GM06990 (cell line): ENCODE measurements around the gene IPO7.

Experiments
- DNase-seq: peaks from one replicate; pipeline ENCODE4 v3.0.0-alpha.2; 2011; ENCODE audit not compliant: insufficient read length; ENCODE audit errors: extremely low read depth
- H3K27me3 ChIP-seq: replicated peaks from 2 replicates; pipeline ENCODE4 v1.6.0; 2011; ENCODE audit warnings: low read length; ENCODE audit not compliant: control insufficient read depth, insufficient read depth
- H3K36me3 ChIP-seq: 2 replicates; pipeline ENCODE4 v1.5.1; 2011; ENCODE audit warnings: low read length; ENCODE audit not compliant: control insufficient read depth, insufficient read depth
- H3K4me3 ChIP-seq: replicated peaks from 2 replicates; pipeline ENCODE4 v1.5.1; 2011; ENCODE audit warnings: low read depth, mild to moderate bottlenecking, control low read depth, low read length
- TF ChIP-seq, protein P1 (sequence below): IDR thresholded peaks from 2 replicates; pipeline ENCODE4 v1.5.1; 2011; ENCODE audit warnings: low read length, control low read depth, mild to moderate bottlenecking, inconsistent platforms; ENCODE audit not compliant: insufficient read depth, poor library complexity, severe bottlenecking

The IPO7 gene

DNA sequence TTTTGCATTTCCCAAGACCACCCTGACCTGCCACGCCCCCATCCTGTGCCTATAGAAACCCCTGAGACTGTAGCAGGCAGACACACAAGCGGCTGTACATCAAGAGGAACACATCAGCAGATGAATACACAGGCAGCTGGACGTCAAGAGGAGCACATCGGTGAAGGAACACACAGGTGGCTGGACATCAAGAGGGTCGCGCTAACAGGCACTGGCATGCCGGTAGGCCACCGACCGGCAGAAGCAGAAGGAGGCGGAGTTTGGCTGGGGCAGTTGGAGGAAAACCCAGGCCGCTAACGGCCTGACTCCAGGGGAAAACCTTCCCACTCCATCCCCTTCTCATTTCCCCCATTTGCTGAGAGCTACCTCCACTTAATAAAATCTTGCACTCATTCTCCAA is 5.4 kb upstream of the IPO7 start:
- TF ChIP-seq, protein P1, sequence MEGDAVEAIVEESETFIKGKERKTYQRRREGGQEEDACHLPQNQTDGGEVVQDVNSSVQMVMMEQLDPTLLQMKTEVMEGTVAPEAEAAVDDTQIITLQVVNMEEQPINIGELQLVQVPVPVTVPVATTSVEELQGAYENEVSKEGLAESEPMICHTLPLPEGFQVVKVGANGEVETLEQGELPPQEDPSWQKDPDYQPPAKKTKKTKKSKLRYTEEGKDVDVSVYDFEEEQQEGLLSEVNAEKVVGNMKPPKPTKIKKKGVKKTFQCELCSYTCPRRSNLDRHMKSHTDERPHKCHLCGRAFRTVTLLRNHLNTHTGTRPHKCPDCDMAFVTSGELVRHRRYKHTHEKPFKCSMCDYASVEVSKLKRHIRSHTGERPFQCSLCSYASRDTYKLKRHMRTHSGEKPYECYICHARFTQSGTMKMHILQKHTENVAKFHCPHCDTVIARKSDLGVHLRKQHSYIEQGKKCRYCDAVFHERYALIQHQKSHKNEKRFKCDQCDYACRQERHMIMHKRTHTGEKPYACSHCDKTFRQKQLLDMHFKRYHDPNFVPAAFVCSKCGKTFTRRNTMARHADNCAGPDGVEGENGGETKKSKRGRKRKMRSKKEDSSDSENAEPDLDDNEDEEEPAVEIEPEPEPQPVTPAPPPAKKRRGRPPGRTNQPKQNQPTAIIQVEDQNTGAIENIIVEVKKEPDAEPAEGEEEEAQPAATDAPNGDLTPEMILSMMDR, result no peak
- no peaks in the 10 kb centered on the region for H3K36me3 ChIP-seq
- no peak for DNase-seq
- no peak overlapping the region for H3K4me3 ChIP-seq
- no peaks in the 10 kb centered on the region for H3K27me3 ChIP-seq

DNA sequence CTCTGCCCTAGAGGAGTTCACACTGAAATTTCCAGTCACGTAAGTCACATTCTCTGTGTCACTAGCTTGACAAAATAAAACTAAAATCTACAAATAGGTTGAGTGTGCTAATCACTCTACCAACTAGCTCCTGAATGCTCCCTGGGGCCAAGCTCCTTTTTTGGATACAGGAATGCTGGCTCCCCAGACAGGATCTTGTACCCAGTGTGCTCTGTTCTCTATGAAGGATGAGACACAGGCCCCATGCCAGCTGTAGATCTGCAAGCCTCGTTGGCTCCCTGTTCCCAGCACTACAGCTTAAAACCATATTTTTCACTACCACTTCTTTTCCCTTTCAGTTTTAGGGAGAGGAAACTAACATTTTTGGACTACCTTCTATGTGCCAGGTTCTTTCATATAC is 3.7 kb upstream of the IPO7 start:
- H3K4me3 ChIP-seq, result no peak overlapping the region
- no peak for DNase-seq
- H3K36me3 ChIP-seq, result no peaks in the 10 kb centered on the region
- TF ChIP-seq, protein P1, result no peak
- no peaks in the 10 kb centered on the region for H3K27me3 ChIP-seq

DNA sequence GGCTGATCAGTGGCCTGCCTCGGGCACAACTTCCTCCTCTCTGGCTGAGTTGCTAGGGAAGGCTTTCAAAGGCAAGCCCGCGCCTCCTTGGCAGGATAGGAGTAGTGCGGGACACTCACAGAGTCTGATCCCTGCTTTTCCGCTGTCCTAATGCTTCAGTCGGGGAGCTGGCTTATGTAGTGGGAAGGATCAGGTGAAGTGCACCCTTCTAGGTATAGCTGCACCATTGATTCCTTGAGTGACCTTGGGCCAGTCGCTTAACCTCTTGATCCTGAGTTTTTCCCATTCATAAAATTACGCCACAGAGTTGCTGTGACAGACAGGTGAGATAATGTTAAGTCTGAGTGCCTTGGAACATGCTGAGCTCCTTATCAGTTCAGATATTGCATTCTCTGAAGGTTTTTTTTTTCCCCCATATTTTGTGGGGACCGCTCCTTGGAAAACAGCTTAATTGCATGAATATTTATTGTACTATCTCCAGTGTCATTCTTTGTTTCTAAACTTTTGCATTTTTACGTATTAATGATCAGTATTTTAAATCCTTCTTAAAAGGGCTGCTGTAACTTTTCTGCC is 961 bp downstream of the IPO7 start:
- Histone ChIP-seq H3K36me3 (no peaks in the 10 kb centered on the region; the same call in 1 of the 2 replicates), H3K4me3 (peak overlapping the region; percentile 80), H3K27me3 (no peaks in the 10 kb centered on the region)
- no peak for DNase-seq
- TF ChIP-seq, protein P1, result no peak

DNA sequence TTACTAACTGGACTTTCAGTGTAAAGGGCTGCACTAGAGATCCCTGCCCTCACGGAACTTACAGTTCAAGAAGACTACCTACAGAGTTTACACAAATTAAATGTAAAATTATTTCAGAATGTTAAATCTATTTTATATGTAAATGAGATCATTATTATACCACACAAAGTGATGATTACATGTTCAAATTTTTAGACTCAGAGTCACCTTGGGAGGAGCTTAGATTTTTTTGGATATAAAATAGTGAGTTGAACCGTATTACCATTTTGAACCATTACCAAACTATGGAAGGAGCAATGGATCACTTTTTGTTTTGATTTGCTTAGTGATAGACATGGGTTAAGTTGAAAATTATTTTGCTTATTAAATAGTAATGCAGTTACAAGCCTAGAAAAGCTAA is 1.6 kb downstream of the IPO7 start:
- H3K27me3 ChIP-seq, result no peaks in the 10 kb centered on the region
- peak overlapping the region; percentile 80 for H3K4me3 ChIP-seq
- H3K36me3 ChIP-seq, result no peaks in the 10 kb centered on the region; the same call in 1 of the 2 replicates
- TF ChIP-seq, protein P1, result no peak
- no peak for DNase-seq

DNA sequence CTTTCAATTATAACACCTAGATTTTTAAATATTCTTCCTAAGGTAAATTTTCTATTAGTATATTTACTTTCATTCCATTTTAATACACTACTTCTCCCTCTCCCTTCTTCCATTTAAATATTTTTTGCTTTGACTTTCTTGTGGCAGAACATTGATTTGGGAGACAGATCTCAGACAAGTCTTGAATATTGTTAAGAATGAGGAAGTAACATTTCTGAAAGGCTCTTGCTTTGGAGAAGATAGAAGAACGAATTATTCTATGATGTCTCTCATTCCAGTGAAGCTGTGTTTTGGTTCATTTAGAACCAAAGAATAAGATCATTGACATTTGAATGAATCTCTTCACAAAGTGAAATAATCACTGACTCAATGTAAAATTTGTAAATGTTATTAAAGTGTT is 2.4 kb downstream of the IPO7 start:
- H3K27me3 ChIP-seq, result no peaks in the 10 kb centered on the region
- DNase-seq, result no peak
- TF ChIP-seq, protein P1, result no peak
- no peak overlapping the region for H3K4me3 ChIP-seq
- no peaks in the 10 kb centered on the region; the same call in 1 of the 2 replicates for H3K36me3 ChIP-seq

DNA sequence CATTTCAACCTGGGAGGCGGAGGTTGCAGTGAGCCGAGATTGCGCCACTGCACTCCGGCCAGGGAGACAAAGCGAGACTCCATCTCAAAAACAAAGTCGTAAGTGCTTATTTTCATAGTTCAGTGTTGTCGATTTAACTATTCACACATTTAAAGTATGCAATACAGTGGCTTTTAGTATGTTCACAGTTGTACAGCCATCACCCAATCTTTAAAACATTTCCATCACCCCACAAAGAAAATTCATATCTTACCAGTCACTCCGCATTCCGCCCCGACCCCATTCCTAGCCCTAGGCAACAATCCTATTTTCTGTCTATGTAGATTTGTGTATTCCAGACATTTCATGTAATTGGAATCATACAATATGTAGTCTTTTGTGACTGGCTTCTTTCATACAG is 11.9 kb downstream of the IPO7 start:
- TF ChIP-seq, protein P1, result no peak

More for the DNA sequence above, 11.9 kb downstream of the IPO7 start:
- DNase-seq, result no peak
- no peaks in the 10 kb centered on the region for H3K27me3 ChIP-seq
- H3K4me3 ChIP-seq, result no peak overlapping the region
- H3K36me3 ChIP-seq, result peaks cover 2% of the 10 kb centered on the region
